Liver (tissue), 9 donors: Measurements from ENCODE around the gene BABAM1. TPM values are rescaled to one million over a fixed set of nuclear protein-coding genes. Genes with fewer than 3 reads are reported as not detected.
A peak's percentile ranks its signal among the peaks of the same experiment; 100 is the strongest.

ENCODE experiments used
- DNase-seq: peaks from one replicate; pipeline ENCODE4 v3.0.0-alpha.2; 2017; ENCODE audit warnings: low spot score
- H3K27ac ChIP-seq, 2 donors: one replicate each; pipeline ENCODE4 v1.7.0; 2013; ENCODE audit warnings: inconsistent platforms in 2 of 2, low read length in 2 of 2, control low read depth in 1 of 2, low read depth in 1 of 2, mild to moderate bottlenecking in 1 of 2
- H3K27me3 ChIP-seq, 4 donors: one replicate each; pipeline versions ENCODE4 v1.6.1 to v1.7.0; 2013; ENCODE audit warnings: low read length in 3 of 4, inconsistent platforms in 1 of 4, mild to moderate bottlenecking in 1 of 4, moderate library complexity in 1 of 4; ENCODE audit not compliant: control insufficient read depth in 4 of 4, insufficient read depth in 4 of 4
- H3K36me3 ChIP-seq, 4 donors: one replicate each; pipeline versions ENCODE4 v1.6.1 to v1.7.0; 2013; ENCODE audit warnings: low read length in 3 of 4, mild to moderate bottlenecking in 3 of 4, low read depth in 1 of 4, moderate library complexity in 1 of 4; ENCODE audit not compliant: control insufficient read depth in 4 of 4, insufficient read depth in 3 of 4
- H3K4me1 ChIP-seq, 4 donors: one replicate each; pipeline versions ENCODE4 v1.6.1 to v1.7.0; 2013; ENCODE audit warnings: low read length in 3 of 4, mild to moderate bottlenecking in 3 of 4, moderate library complexity in 1 of 4; ENCODE audit not compliant: control insufficient read depth in 4 of 4, insufficient read depth in 4 of 4
- H3K4me3 ChIP-seq, 3 donors: one replicate each; pipeline versions ENCODE4 v1.6.1 to v1.7.0; 2013; ENCODE audit warnings: low read length in 3 of 3, control low read depth in 1 of 3, low read depth in 1 of 3, mild to moderate bottlenecking in 1 of 3
- H3K9ac ChIP-seq, 2 donors: one replicate each; pipeline ENCODE4 v1.7.0; 2013; ENCODE audit warnings: low read length in 2 of 2, mild to moderate bottlenecking in 2 of 2, moderate library complexity in 2 of 2, control low read depth in 1 of 2, low read depth in 1 of 2
- H3K9me3 ChIP-seq, 4 donors: one replicate each; pipeline versions ENCODE4 v1.6.1 to v1.7.0; 2013; ENCODE audit warnings: low read length in 3 of 4; ENCODE audit not compliant: control insufficient read depth in 4 of 4
- CTCF ChIP-seq: fragments of 150-350 bp; IDR thresholded peaks from 2 replicates; pipeline ENCODE4 v1.5.1; 2017; ENCODE audit warnings: improper control_type of control experiment, low read depth, low read length; ENCODE audit not compliant: missing input control
- EGR1 ChIP-seq, 2 donors: IDR thresholded peaks; 2 replicates each; pipeline ENCODE4 v1.6.1; 2016 to 2018; ENCODE audit warnings: antibody characterized with exemption in 2 of 2, low read depth in 2 of 2
- FOXA1 ChIP-seq: IDR thresholded peaks from 2 replicates; pipeline ENCODE4 v1.6.1; 2016; ENCODE audit warnings: antibody characterized with exemption
- FOXA2 ChIP-seq: IDR thresholded peaks from 2 replicates; pipeline ENCODE4 v1.6.1; 2016; ENCODE audit warnings: antibody characterized with exemption
- GABPA ChIP-seq, 2 donors: IDR thresholded peaks in 1 of 2; conservative IDR thresholded peaks in 1 of 2; 2 replicates each; pipeline ENCODE4 v1.6.1; 2016; ENCODE audit warnings: antibody characterized with exemption in 2 of 2, mild to moderate bottlenecking in 1 of 2, moderate library complexity in 1 of 2
- HNF4A ChIP-seq, 2 donors: conservative IDR thresholded peaks; 2 replicates each; pipeline ENCODE4 v1.6.1; 2016; ENCODE audit warnings: antibody characterized with exemption in 2 of 2, mild to moderate bottlenecking in 2 of 2
- HNF4G ChIP-seq: IDR thresholded peaks from 2 replicates; pipeline ENCODE4 v1.6.1; 2016; ENCODE audit warnings: antibody characterized with exemption
- JUND ChIP-seq, 2 donors: IDR thresholded peaks; 2 replicates each; pipeline ENCODE4 v1.6.1; 2016; ENCODE audit warnings: antibody characterized with exemption in 2 of 2
- MAX ChIP-seq: IDR thresholded peaks from 2 replicates; pipeline ENCODE4 v1.6.1; 2016; ENCODE audit warnings: antibody characterized with exemption
- NR2F2 ChIP-seq: IDR thresholded peaks from 2 replicates; pipeline ENCODE4 v1.6.1; 2016; ENCODE audit warnings: antibody characterized with exemption
- RAD21 ChIP-seq, 2 donors: IDR thresholded peaks; 2 replicates each; pipeline ENCODE4 v1.6.1; 2016; ENCODE audit warnings: antibody characterized with exemption in 2 of 2, mild to moderate bottlenecking in 2 of 2
- REST ChIP-seq: IDR thresholded peaks from 2 replicates; pipeline ENCODE4 v1.6.1; 2016; ENCODE audit warnings: antibody characterized with exemption, mild to moderate bottlenecking
- RXRA ChIP-seq, 2 donors: IDR thresholded peaks; 2 replicates each; pipeline ENCODE4 v1.6.1; 2017 to 2018; ENCODE audit warnings: antibody characterized with exemption in 2 of 2, mild to moderate bottlenecking in 1 of 2
- SP1 ChIP-seq: IDR thresholded peaks from 2 replicates; pipeline ENCODE4 v1.6.1; 2018; ENCODE audit warnings: antibody characterized with exemption, mild to moderate bottlenecking
- TAF1 ChIP-seq: conservative IDR thresholded peaks from 2 replicates; pipeline ENCODE4 v1.6.1; 2016; ENCODE audit warnings: antibody characterized with exemption, mild to moderate bottlenecking
- YY1 ChIP-seq: IDR thresholded peaks from 2 replicates; pipeline ENCODE4 v1.6.1; 2016; ENCODE audit warnings: antibody characterized with exemption, mild to moderate bottlenecking
- ZBTB33 ChIP-seq: IDR thresholded peaks from 2 replicates; pipeline ENCODE4 v1.6.1; 2016; ENCODE audit warnings: antibody characterized with exemption
- WGBS: extraction: QIAGEN DNeasy Blood & Tissue Kit; methylation state at CpG from one replicate; pipeline ENCODE4 v1.1.7; 2013; 5-methylcytosine and 5-hydroxymethylcytosine counted together
- polyA plus RNA-seq, 2 donors: library from polyadenylated mRNA; stranded (reverse) in 1 of 2; unstranded in 1 of 2; fragments of 200-250 nt in 1 of 2; fragments of >200 nt in 1 of 2; fragmentation: Nextera tagmentation in 1 of 2; extraction: Ambion mirVana in 1 of 2; gene quantifications; one replicate each; pipeline versions ENCODE4 v1.2.1 to v1.2.3, GENCODE V29; 2013 to 2015
- total RNA-seq, 2 donors: library from RNA; depleted of rRNA; stranded (reverse); fragments of >200 nt; gene quantifications; one replicate each; pipeline ENCODE4 v1.2.3, GENCODE V29; 2014
- TF ChIP-seq, protein P1 (sequence below): IDR thresholded peaks from 2 replicates; pipeline ENCODE4 v1.6.1; 2016; ENCODE audit warnings: antibody characterized with exemption
- donor health status: healthy.
- donor health status: healthy.
- donor health status: healthy.
- donor health status: healthy.
- donor health status: healthy.

The BABAM1 gene
- total and polyA plus RNA-seq, 4 donors = 29.3 to 47.0 (median 33.5) TPM

DNA sequence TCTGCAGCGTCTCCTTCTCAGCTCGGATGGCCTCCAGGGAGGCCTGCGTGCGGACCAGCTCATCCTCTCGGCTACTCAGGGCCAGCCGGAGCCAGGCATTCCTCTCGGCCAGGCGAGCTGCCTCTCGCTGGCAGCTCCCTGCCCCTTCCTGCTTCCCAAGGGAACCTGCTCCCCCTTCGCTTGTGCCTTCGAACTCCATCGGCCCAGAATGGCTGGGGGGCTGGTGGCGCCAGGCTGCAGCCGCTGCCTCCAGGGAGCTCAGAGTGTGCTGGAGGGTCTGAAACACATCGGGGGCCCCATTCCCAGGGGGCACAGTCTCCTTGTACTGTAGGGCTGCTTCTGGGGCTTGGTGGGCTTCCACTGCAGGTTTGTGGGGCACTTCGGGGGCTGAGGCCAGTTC is 4.7 kb upstream of the BABAM1 start (continued):
- TF ChIP-seq REST = no peak
- no peak for TF ChIP-seq MAX
- TF ChIP-seq YY1 = no peak
- no peak for TF ChIP-seq HNF4G
- no peak for TF ChIP-seq NR2F2
- no peak for TF ChIP-seq SP1
- TF ChIP-seq EGR1 (IDR thresholded peaks at IDR 0.05; ENCODE audit: low read depth in 2 of 2) = no peak

- no peak for DNase-seq
- peaks cover 3 to 11% (median 10%) of the 10 kb centered on the region in 4 donors for H3K4me1 ChIP-seq
- WGBS = 82% methylated on average over 23 of the region's 23 CpGs
These were observed 3.3 kb upstream of the BABAM1 start for GRCh38 chr19:17263712-17264640.

More at GRCh38 chr19:17263712-17264640, 3.3 kb upstream of the BABAM1 start:
- no peak for TF ChIP-seq MAX
- TF ChIP-seq FOXA1 = no peak
- TF ChIP-seq SP1 = no peak
- no peak for TF ChIP-seq GABPA (IDR thresholded peaks at IDR 0.05 in 1 of 2, conservative IDR thresholded peaks at IDR 0.05 in 1 of 2)
- TF ChIP-seq, protein P1, sequence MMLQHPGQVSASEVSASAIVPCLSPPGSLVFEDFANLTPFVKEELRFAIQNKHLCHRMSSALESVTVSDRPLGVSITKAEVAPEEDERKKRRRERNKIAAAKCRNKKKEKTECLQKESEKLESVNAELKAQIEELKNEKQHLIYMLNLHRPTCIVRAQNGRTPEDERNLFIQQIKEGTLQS = no peak
- no peak for TF ChIP-seq TAF1
- no peak for TF ChIP-seq NR2F2
- TF ChIP-seq RAD21 (IDR thresholded peaks at IDR 0.05) = no peak
- TF ChIP-seq HNF4G = no peak
- no peak for TF ChIP-seq YY1
- TF ChIP-seq ZBTB33 = no peak
- no peak for TF ChIP-seq HNF4A (conservative IDR thresholded peaks at IDR 0.05)
- TF ChIP-seq EGR1 (IDR thresholded peaks at IDR 0.05; ENCODE audit: low read depth in 2 of 2) = no peak
- no peak for TF ChIP-seq REST
- TF ChIP-seq RXRA (IDR thresholded peaks at IDR 0.05) = no peak
- no peak for TF ChIP-seq FOXA2
- TF ChIP-seq JUND (IDR thresholded peaks at IDR 0.05) = no peak
- no peak for TF ChIP-seq CTCF
- Histone ChIP-seq H3K4me3 (peak overlapping the region in 1 of 3 donors; percentile 7), H3K9ac (peak overlapping the region in 1 of 2 donors; percentile 36), H3K27me3 (no peaks in the 10 kb centered on the region), H3K27ac (peak overlapping the region in 1 of 2 donors; percentile 46), H3K36me3 (peaks cover 0 to 2% (median 0%) of the 10 kb centered on the region in 4 donors), H3K9me3 (no peaks in the 10 kb centered on the region)
